Caco-2 (cell line): ENCODE measurements around the gene CACNA1C. TPM values are rescaled to one million over a fixed set of nuclear protein-coding genes. Genes with fewer than 3 reads are reported as not detected.

Experiments used
- BruUV-seq: library from RNA; stranded (reverse); fragments of 400-500 nt; replicated peaks from 2 replicates; lab custom pipeline; 2021; lab: Mats Ljungman, UMichigan
- CTCF ChIA-PET: fragments of 300-600 bp; sonication (Branson Sonifier 250); formaldehyde crosslinking; loops from one replicate; lab custom pipeline; 2022; ENCODE audit warnings: antibody characterized with exemption; lab: Charles Lee
- POLR2A ChIA-PET: fragments of 300-600 bp; sonication (Branson Sonifier 250); formaldehyde crosslinking; loops from one replicate; lab custom pipeline; 2022; ENCODE audit warnings: antibody characterized with exemption; lab: Charles Lee
- DNase-seq, 2 experiments: peaks; one replicate each; pipeline versions ENCODE4 v3.0.0 to v3.0.0-alpha.2; 2020 to 2022
- H3K27me3 ChIP-seq: replicated peaks from 2 replicates; pipeline ENCODE4 v1.6.0; 2011; ENCODE audit warnings: low read length; ENCODE audit not compliant: control insufficient read depth, insufficient read depth
- H3K36me3 ChIP-seq: 2 replicates; pipeline ENCODE4 v1.5.1; 2011; ENCODE audit warnings: low read length; ENCODE audit not compliant: control insufficient read depth, insufficient read depth
- H3K4me1 ChIP-seq: fragments of 250-450 bp; sonication (Bioruptor Pico); 2 replicates; pipeline ENCODE4 v1.5.1; 2020; ENCODE audit warnings: mild to moderate bottlenecking
- H3K4me3 ChIP-seq: 2 replicates; pipeline ENCODE4 v1.5.1; 2011; ENCODE audit warnings: low read depth, mild to moderate bottlenecking, control low read depth, low read length
- H3K9me3 ChIP-seq: fragments of 250-450 bp; sonication (Bioruptor Pico); 2 replicates; pipeline ENCODE4 v1.5.1; 2020; ENCODE audit warnings: mild to moderate bottlenecking, moderate library complexity
- H3K27ac Mint-ChIP-seq: one replicate; pipeline ENCODE4 v1.8.0; 2022; ENCODE audit warnings: mixed read lengths; ENCODE audit not compliant: unreplicated experiment
- H3K27me3 Mint-ChIP-seq: one replicate; pipeline ENCODE4 v1.8.0; 2022; ENCODE audit warnings: mixed read lengths; ENCODE audit not compliant: insufficient read depth, unreplicated experiment
- H3K36me3 Mint-ChIP-seq: one replicate; pipeline ENCODE4 v1.8.0; 2022; ENCODE audit warnings: mild to moderate bottlenecking, mixed read lengths; ENCODE audit not compliant: insufficient read depth, unreplicated experiment
- H3K4me1 Mint-ChIP-seq: one replicate; pipeline ENCODE4 v1.8.0; 2022; ENCODE audit warnings: low read depth, mixed read lengths; ENCODE audit not compliant: unreplicated experiment
- H3K4me3 Mint-ChIP-seq: one replicate; pipeline ENCODE4 v1.8.0; 2022; ENCODE audit warnings: mild to moderate bottlenecking, moderate library complexity, mixed read lengths; ENCODE audit not compliant: unreplicated experiment
- H3K9me3 Mint-ChIP-seq: one replicate; pipeline ENCODE4 v1.8.0; 2022; ENCODE audit warnings: mixed read lengths; ENCODE audit not compliant: unreplicated experiment
- intact Hi-C: fragments of 100-400 bp; cut with micrococcal nuclease; formaldehyde crosslinking; loops from one replicate; pipeline ENCODE4 v1.10.0; 2022; ENCODE audit not compliant: unreplicated experiment
- total RNA-seq: library from RNA; stranded (reverse); gene quantifications from 2 replicates; pipeline ENCODE4 v1.2.3, GENCODE V29; 2022
- TF ChIP-seq, protein P1 (sequence below), 2 experiments: fragments of 200-600 bp in 1 of 2; IDR thresholded peaks; 1 replicate in 1 of 2; 2 replicates in 1 of 2; pipeline versions ENCODE4 v1.5.1 to v1.8.0; 2011 to 2022; ENCODE audit warnings: antibody characterized with exemption in 1 of 2, control low read depth in 1 of 2, inconsistent platforms in 1 of 2, low read depth in 1 of 2, low read length in 1 of 2, mild to moderate bottlenecking in 1 of 2, moderate library complexity in 1 of 2; ENCODE audit not compliant: insufficient read depth in 1 of 2, severe bottlenecking in 1 of 2, unreplicated experiment in 1 of 2

Gene CACNA1C
- total RNA-seq, 1 experiment from 2014 or later, result not detected

DNA sequence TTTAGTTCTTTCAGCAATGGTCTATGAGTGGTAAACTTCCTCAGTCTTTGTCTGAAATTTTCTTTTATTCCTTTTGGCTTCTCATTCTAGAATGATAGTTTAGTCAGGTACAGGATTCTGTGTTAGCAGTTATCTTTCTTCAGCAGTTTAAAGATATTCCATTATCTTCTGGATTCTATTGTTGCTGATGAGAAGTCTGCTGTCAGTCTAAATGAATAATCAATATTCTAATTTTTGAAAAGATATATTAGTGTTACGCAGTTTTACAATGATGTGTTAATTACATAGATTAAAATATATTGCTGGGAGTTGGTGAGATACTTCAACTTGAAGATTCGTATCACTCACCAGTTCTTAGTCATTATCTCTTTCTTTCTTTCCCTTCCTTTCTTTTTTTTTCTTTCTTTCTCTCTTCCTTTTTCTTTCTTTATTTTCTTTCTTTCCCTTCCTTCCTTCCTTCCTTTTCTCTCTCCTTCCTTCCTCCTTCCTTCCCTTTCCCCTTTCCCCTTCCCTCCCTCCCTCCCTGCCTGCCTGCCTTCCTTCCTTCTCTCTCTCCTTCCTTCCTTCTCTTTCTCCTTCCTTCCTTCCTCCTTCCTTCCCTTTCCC, 17.8 kb downstream of the CACNA1C start:
- H3K4me1 Mint-ChIP-seq, result no peaks in the 10 kb centered on the region
- H3K27ac Mint-ChIP-seq, result no peak overlapping the region
- H3K27me3 Mint-ChIP-seq, result peaks cover 18% of the 10 kb centered on the region
- POLR2A ChIA-PET, result no interaction called here
- no peak overlapping the region for H3K4me3 ChIP-seq
- H3K9me3 Mint-ChIP-seq, result peaks cover 18% of the 10 kb centered on the region
- no peaks in the 10 kb centered on the region for H3K36me3 Mint-ChIP-seq
- CTCF ChIA-PET, result no interaction called here
- no peaks in the 10 kb centered on the region for H3K36me3 ChIP-seq
- H3K27me3 ChIP-seq, result no peaks in the 10 kb centered on the region
- peaks cover 26% of the 10 kb centered on the region for H3K9me3 ChIP-seq
- no TSS peak for BruUV-seq
- intact Hi-C loops, result no loop called here
- TF ChIP-seq, protein P1, sequence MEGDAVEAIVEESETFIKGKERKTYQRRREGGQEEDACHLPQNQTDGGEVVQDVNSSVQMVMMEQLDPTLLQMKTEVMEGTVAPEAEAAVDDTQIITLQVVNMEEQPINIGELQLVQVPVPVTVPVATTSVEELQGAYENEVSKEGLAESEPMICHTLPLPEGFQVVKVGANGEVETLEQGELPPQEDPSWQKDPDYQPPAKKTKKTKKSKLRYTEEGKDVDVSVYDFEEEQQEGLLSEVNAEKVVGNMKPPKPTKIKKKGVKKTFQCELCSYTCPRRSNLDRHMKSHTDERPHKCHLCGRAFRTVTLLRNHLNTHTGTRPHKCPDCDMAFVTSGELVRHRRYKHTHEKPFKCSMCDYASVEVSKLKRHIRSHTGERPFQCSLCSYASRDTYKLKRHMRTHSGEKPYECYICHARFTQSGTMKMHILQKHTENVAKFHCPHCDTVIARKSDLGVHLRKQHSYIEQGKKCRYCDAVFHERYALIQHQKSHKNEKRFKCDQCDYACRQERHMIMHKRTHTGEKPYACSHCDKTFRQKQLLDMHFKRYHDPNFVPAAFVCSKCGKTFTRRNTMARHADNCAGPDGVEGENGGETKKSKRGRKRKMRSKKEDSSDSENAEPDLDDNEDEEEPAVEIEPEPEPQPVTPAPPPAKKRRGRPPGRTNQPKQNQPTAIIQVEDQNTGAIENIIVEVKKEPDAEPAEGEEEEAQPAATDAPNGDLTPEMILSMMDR (IDR thresholded peaks at IDR 0.05; ENCODE audit: insufficient read depth in 1 of 2, low read depth in 1 of 2, low read length in 1 of 2, severe bottlenecking in 1 of 2, unreplicated experiment in 1 of 2), result no peak
- no peaks in the 10 kb centered on the region for H3K4me1 ChIP-seq
- no peak for DNase-seq
- no peak overlapping the region for H3K4me3 Mint-ChIP-seq

DNA sequence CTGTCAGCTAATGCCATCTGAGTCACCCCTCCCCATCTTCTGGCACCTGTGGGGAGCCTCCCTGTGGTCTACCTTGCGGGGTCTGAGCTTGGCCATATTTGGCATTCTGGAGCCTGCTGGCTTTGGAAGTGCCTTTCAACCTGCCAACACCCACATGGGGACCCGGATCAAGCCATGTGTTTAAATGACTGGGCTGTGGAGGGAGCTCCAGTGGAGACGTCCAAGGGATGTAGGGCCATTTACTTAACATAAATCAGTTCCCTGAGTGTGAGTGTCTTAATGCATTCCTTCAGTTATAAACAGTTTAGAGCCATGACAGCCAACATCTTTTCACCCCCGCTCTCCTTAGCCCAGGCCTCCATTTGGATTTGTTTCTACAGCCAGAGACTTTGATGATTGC, 22.0 kb downstream of the CACNA1C start:
- ChIA-PET CTCF (no interaction called here), POLR2A (interaction anchor here (0.6 kb wide), 1 partner anchor 605 kb away, joined by 4 read pairs; no protein-coding TSS in a partner anchor)
- H3K36me3 Mint-ChIP-seq, result no peaks in the 10 kb centered on the region
- Histone ChIP-seq H3K4me1 (no peaks in the 10 kb centered on the region), H3K9me3 (peaks cover 17% of the 10 kb centered on the region), H3K36me3 (no peaks in the 10 kb centered on the region), H3K4me3 (no peak overlapping the region), H3K27me3 (no peaks in the 10 kb centered on the region)
- no peak overlapping the region for H3K4me3 Mint-ChIP-seq
- no peak overlapping the region for H3K27ac Mint-ChIP-seq
- no peaks in the 10 kb centered on the region for H3K4me1 Mint-ChIP-seq
- BruUV-seq, result no TSS peak
- H3K27me3 Mint-ChIP-seq, result peaks cover 8% of the 10 kb centered on the region
- intact Hi-C loops, result no loop called here
- TF ChIP-seq, protein P1 (IDR thresholded peaks at IDR 0.05; ENCODE audit: insufficient read depth in 1 of 2, low read depth in 1 of 2, low read length in 1 of 2, severe bottlenecking in 1 of 2, unreplicated experiment in 1 of 2), result no peak
- peaks cover 25% of the 10 kb centered on the region for H3K9me3 Mint-ChIP-seq
- DNase-seq, result no peak

DNA sequence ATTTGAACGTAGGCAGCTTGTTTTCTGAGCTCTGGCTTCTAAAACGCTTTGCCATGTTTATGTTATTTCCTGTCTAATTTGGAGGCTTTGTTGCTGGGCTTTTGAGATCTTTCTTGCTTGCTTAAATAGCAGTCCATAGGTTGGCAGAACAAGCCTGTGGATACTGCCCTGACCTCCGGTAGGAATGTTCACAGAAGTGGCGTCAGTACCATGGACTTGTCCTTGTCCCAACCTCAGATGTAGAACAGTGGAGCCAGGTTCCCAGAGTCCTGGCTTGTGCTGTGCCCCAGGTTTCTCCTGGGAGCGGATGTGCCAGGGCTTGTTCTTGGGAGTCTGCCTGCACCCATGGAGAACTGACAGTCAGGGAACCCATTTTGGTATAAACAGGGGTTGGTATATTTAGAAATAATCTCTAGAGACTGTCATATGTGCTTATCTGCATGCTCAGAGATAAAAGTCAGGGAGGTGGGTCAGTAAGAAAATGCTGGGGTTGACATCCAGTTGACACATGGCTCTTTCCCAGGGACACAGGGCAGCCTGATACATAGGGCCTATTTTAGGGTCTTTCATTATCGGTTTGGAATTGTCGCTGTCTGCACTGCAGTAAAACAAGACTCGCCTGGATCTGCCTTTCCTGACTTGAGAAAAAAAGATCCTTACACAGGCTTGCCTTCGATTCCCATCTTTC, 22.9 kb downstream of the CACNA1C start:
- CTCF ChIA-PET, result no interaction called here
- Mint-ChIP-seq H3K9me3 (peaks cover 20% of the 10 kb centered on the region), H3K27ac (no peak overlapping the region), H3K36me3 (no peaks in the 10 kb centered on the region), H3K27me3 (peaks cover 8% of the 10 kb centered on the region), H3K4me1 (no peaks in the 10 kb centered on the region), H3K4me3 (no peak overlapping the region)
- TF ChIP-seq, protein P1 (IDR thresholded peaks at IDR 0.05; ENCODE audit: insufficient read depth in 1 of 2, low read depth in 1 of 2, low read length in 1 of 2, severe bottlenecking in 1 of 2, unreplicated experiment in 1 of 2), result no peak
- BruUV-seq, result no TSS peak
- Histone ChIP-seq H3K9me3 (peaks cover 10% of the 10 kb centered on the region), H3K4me1 (no peaks in the 10 kb centered on the region), H3K4me3 (no peak overlapping the region), H3K36me3 (no peaks in the 10 kb centered on the region), H3K27me3 (no peaks in the 10 kb centered on the region)
- intact Hi-C loops, result no loop called here
- no peak for DNase-seq
- POLR2A ChIA-PET, result no interaction called here
